HG02642 (cell line): Measurements from ENCODE around the gene CCT6B.

Source experiments
- ATAC-seq: cut with Tn5 transposase; IDR thresholded peaks from one replicate; pipeline ENCODE4 v1.9.1; 2021; ENCODE audit warnings: mild to moderate bottlenecking; ENCODE audit not compliant: unreplicated experiment, poor library complexity

Gene CCT6B

DNA sequence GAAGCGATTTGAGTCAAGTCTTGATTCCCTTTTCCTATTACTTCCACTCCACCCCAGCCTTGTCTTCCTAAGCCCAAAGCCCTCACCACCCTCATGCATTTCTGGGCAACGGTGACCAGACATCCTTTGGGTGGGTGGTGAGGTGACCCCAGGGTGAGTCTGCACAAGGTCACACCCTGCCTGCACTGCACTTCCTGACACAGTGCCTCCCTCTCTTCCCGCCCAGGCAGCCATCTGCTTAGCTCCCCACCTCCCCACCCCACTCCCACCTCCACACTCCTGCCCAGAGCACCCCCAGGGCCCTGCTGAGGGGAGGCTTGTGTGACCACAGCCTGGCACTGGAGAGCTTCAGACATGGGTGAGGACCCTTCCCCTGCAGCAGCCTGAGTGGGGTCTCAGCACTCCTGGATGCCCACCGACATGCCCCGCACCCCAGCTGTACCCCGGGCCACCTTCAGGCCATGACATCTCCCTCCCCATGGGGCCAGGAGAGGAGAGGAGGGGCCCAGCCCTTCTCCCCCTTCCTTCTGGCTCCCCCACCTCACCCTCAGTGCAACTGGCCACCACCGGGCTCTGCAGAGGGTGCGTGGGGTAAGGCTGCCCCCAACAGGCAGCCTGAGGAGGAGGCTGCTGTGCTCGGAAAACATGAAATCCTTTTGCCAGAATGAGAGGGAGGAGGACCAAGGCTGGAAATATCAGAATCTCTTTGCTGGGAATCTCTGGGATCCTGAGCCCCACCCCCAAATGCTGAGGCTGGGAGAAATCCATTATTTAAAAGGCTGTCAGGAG lies 68.6 kb downstream of the CCT6B start:
- no peak for ATAC-seq

DNA sequence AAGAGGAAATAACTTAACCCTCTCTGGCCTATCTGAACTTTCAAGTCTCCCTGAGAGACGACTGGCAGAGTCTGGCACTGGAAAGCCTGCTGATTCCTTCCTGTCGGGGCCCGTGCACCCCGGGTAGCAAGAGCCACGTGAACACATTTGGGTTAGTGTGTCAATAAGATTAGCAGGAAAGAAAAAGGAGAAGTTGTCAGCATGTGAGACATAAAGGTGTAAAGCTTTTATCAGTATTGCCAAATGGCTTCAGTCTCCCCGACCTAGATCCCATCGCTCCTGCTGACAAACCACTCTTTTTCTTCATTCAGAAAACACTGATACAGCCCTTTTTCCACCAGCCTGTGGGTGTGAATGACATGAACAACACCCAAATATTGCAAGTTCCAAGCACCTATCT lies 74.4 kb downstream of the CCT6B start:
- no peak for ATAC-seq

DNA sequence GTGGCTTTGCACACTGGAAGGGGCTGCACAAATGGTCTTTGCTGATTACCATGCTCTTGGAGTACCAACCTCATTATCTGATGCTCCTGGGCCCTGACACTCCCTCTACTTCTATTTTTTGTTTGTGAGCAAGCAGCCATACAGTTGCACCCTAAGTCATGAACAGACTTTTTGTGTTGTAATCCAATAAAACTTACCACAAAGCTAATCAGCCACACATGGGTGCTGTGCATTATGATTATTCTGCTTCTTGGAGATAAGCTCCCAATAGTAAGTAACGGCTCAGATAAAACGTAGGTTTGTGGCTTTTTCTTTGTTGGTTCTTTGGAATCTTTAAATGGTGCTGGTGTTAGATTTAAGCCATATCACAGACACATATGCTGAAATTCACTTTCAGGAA lies 76.2 kb downstream of the CCT6B start:
- no peak for ATAC-seq

DNA sequence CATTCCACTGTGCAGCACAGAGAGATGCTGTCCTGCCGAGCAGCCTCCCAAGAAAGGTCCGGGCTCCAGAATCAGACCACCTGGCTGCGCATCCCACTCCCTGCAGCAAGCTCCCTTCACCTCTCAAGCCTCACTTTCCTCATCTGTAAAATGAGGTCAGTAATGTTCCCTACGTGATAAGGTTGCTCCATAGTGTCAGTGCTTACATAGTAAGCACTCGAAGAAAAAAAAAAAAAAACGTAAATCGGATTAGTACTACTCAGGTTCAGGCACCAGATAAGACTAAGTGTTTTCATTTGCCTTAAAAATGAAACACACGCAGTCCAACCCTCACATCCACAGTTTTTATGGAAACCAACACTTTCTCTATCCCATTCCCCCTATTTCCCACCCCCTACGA lies 76.7 kb downstream of the CCT6B start:
- ATAC-seq = no peak

DNA sequence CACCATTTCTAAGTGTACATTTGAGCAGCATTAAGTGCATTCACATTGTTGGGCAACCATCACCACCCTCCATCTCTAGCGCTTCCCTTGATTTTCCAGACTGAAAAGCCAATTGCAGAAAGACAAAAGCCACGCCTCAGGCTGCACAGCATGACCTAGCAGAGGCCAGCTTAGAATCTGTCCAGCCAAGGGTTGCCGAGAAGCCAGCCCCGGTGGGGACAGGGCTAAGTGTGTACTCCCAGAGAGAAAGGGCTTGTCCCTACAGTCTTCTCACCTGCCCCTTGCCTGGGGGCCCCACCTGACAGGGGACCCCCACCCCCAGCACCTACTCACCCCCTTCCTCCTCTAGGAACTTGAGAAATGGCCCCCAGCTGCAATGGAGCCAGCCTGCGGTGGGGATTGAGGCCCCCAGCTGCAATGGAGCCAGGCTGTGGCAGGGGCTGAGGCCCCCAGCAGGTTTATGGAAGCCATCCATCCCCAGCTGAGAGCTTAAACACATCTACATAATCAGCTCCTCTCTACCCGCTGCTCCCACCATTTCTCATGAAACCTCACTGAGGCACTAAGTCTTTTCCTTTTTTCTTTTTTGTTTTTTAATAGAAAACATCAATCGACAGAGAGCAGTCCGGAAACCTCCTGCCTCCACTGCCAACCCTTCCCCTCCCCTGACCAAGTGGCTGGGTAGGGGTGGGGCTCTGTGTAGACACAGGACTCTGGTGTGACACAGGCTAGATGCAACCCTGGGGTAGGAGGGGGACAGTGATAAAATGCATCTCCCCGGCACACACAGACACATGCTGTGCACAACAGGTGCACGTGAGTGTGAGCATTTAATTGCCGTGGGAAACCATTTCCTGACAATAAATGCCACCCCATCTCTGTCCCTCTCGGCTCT lies 77.9 kb downstream of the CCT6B start:
- ATAC-seq = no peak

DNA sequence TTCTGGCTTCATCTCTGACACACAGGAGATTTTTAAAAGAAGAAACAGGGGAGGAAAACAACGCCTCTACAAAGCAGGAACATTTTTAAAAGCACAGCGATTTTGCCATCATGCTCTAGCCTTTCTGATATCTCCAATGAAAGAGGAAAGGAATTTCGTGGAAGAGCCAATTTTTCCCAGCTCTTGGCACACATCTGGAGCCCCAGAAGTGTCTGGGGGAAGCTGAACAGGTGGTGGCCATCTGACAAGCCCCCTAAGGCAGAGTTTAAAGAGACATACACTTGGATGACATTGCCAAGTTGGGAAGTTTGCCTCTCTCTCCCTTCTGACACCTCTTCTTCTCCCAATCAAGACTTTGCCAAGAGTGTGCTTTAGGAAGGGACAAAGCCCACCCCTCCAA lies 82.1 kb downstream of the CCT6B start:
- ATAC-seq = no peak
